SK-N-SH (cell line): ENCODE results near the gene WT1. TPM values are rescaled to one million over a fixed set of nuclear protein-coding genes. Genes with fewer than 3 reads are reported as not detected.
A peak's percentile ranks its signal among the peaks of the same experiment; 100 is the strongest.

Source experiments
- CTCF ChIA-PET: fragments of 300-600, 350-600 bp; formaldehyde crosslinking; extraction: SDS; loops from one replicate; lab custom pipeline; 2021; lab: Yijun Ruan, JAX
- POLR2A ChIA-PET: fragments of 350-600 bp; sonication (Branson Sonifier 250); formaldehyde crosslinking; extraction: SDS; loops from one replicate; lab custom pipeline; 2020; ENCODE audit warnings: antibody characterized with exemption, inconsistent platforms; lab: Yijun Ruan, JAX
- DNase-seq: peaks from one replicate; pipeline ENCODE4 v3.0.0; 2012
- H2AFZ ChIP-seq: fragments of 200-600 bp; sonication (generic); 2 replicates; pipeline ENCODE4 v1.8.1; 2016; ENCODE audit warnings: antibody characterized with exemption, mild to moderate bottlenecking, low read depth
- H3F3A ChIP-seq: fragments of 200-600 bp; sonication (generic); replicated peaks from 2 replicates; pipeline ENCODE3; 2016; ENCODE audit warnings: antibody characterized with exemption, mild to moderate bottlenecking; ENCODE audit not compliant: insufficient read depth
- H3K27ac ChIP-seq, 2 experiments: fragments of 200-500 bp in 1 of 2; fragments of 200-600 bp in 1 of 2; sonication (Bioruptor generic) in 1 of 2; sonication (generic), shearing (Covaris generic) in 1 of 2; 2 replicates each; pipeline versions ENCODE4 v1.5.1 to v1.6.1; 2014 to 2016; ENCODE audit warnings: low read depth in 2 of 2, inconsistent platforms in 1 of 2, low read length in 1 of 2, mild to moderate bottlenecking in 1 of 2, mixed read lengths in 1 of 2
- H3K27me3 ChIP-seq: fragments of 200-600 bp; sonication (generic), shearing (Covaris generic); 2 replicates; pipeline ENCODE4 v1.6.1; 2016; ENCODE audit warnings: mixed run types; ENCODE audit not compliant: insufficient read depth
- H3K36me3 ChIP-seq, 2 experiments: fragments of 200-500 bp in 1 of 2; fragments of 200-600 bp in 1 of 2; sonication (Bioruptor generic) in 1 of 2; sonication (generic) in 1 of 2; replicated peaks in 1 of 2; 2 replicates each; pipeline versions ENCODE3 to v1.5.1; 2014 to 2016; ENCODE audit warnings: low read length in 1 of 2, mild to moderate bottlenecking in 1 of 2; ENCODE audit not compliant: insufficient read depth in 2 of 2, control insufficient read depth in 1 of 2
- H3K4me1 ChIP-seq, 2 experiments: fragments of 200-500 bp in 1 of 2; fragments of 200-600 bp in 1 of 2; sonication (Bioruptor generic) in 1 of 2; sonication (generic), shearing (Covaris generic) in 1 of 2; 2 replicates each; pipeline versions ENCODE4 v1.5.1 to v1.6.1; 2014 to 2016; ENCODE audit warnings: low read depth in 1 of 2, low read length in 1 of 2, mixed run types in 1 of 2; ENCODE audit not compliant: insufficient read depth in 2 of 2, control insufficient read depth in 1 of 2
- H3K4me2 ChIP-seq: fragments of 200-600 bp; sonication (generic), shearing (Covaris generic); 2 replicates; pipeline ENCODE4 v1.6.1; 2017; ENCODE audit warnings: mixed run types
- H3K4me3 ChIP-seq, 2 experiments: fragments of 200-500 bp in 1 of 2; fragments of 200-600 bp in 1 of 2; sonication (Bioruptor generic) in 1 of 2; sonication (generic), shearing (Covaris generic) in 1 of 2; 2 replicates each; pipeline versions ENCODE4 v1.5.1 to v1.8.1; 2014 to 2016; ENCODE audit warnings: low read depth in 2 of 2, inconsistent platforms in 1 of 2, low read length in 1 of 2, mild to moderate bottlenecking in 1 of 2, mixed read lengths in 1 of 2, moderate library complexity in 1 of 2
- H3K79me2 ChIP-seq: fragments of 200-600 bp; sonication (generic); 2 replicates; pipeline ENCODE4 v1.8.1; 2017; ENCODE audit warnings: mild to moderate bottlenecking; ENCODE audit not compliant: insufficient read depth
- H3K9ac ChIP-seq: fragments of 200-600 bp; sonication (generic); 2 replicates; pipeline ENCODE4 v1.6.1; 2017; ENCODE audit warnings: mixed run types
- H3K9me2 ChIP-seq: fragments of 200-600 bp; sonication (generic); 2 replicates; pipeline ENCODE4 v1.6.1; 2017; ENCODE audit warnings: mixed run types
- H3K9me3 ChIP-seq: fragments of 200-600 bp; sonication (generic); 2 replicates; pipeline ENCODE4 v1.6.1; 2017; ENCODE audit warnings: mixed run types, mild to moderate bottlenecking, moderate library complexity
- H4K20me1 ChIP-seq: fragments of 200-600 bp; sonication (generic); 2 replicates; pipeline ENCODE4 v1.6.1; 2017; ENCODE audit warnings: mild to moderate bottlenecking, mixed run types; ENCODE audit not compliant: insufficient read depth
- CHD2 ChIP-seq: fragments of 150-350 bp; IDR thresholded peaks from 2 replicates; pipeline ENCODE4 v1.6.1; 2018; ENCODE audit warnings: low read length; ENCODE audit not compliant: partially characterized antibody
- ELF1 ChIP-seq: IDR thresholded peaks from 2 replicates; pipeline ENCODE4 v1.4.0; 2012
- GABPA ChIP-seq: IDR thresholded peaks from 2 replicates; pipeline ENCODE4 v1.4.0; 2012; ENCODE audit warnings: low read depth, mild to moderate bottlenecking
- GATA2 ChIP-seq: sonication (generic); formaldehyde crosslinking; IDR thresholded peaks from 2 replicates; pipeline ENCODE4 v1.5.0; 2020; ENCODE audit warnings: mild to moderate bottlenecking, missing genetic modification reagents
- IRF3 ChIP-seq: fragments of 150-350 bp; IDR thresholded peaks from 2 replicates; pipeline ENCODE4 v1.6.1; 2016; ENCODE audit warnings: mild to moderate bottlenecking, low read depth, low read length
- MXI1 ChIP-seq: IDR thresholded peaks from 2 replicates; pipeline ENCODE4 v1.6.1; 2012; ENCODE audit warnings: mild to moderate bottlenecking, low read depth, low read length, improper control_type of control experiment
- NFIC ChIP-seq: IDR thresholded peaks from 2 replicates; pipeline ENCODE4 v1.4.0; 2012; ENCODE audit warnings: borderline replicate concordance
- NRF1 ChIP-seq: IDR thresholded peaks from 2 replicates; pipeline ENCODE4 v1.6.1; 2012; ENCODE audit warnings: low read depth, mild to moderate bottlenecking, low read length
- RAD21 ChIP-seq: IDR thresholded peaks from 2 replicates; pipeline ENCODE4 v1.6.1; 2012; ENCODE audit warnings: mild to moderate bottlenecking, low read length
- RCOR1 ChIP-seq: fragments of 150-350 bp; IDR thresholded peaks from 2 replicates; pipeline ENCODE4 v1.6.1; 2017; ENCODE audit warnings: antibody characterized with exemption, low read length
- RFX5 ChIP-seq: IDR thresholded peaks from 2 replicates; pipeline ENCODE4 v1.6.1; 2012; ENCODE audit warnings: mild to moderate bottlenecking, improper control_type of control experiment, low read length
- TAF1 ChIP-seq: IDR thresholded peaks from 2 replicates; pipeline ENCODE4 v1.6.1; 2012; ENCODE audit warnings: low read depth, mild to moderate bottlenecking, low read length, moderate library complexity, borderline replicate concordance
- TCF12 ChIP-seq: IDR thresholded peaks from 2 replicates; pipeline ENCODE4 v1.4.0; 2012
- USF1 ChIP-seq: IDR thresholded peaks from 2 replicates; pipeline ENCODE4 v1.4.0; 2012; ENCODE audit warnings: low read depth, borderline replicate concordance
- YY1 ChIP-seq: IDR thresholded peaks from 2 replicates; pipeline ENCODE4 v1.4.0; 2012; ENCODE audit warnings: low read depth, mild to moderate bottlenecking
- WGBS: methylation state at CpG from one replicate; pipeline ENCODE4 v1.1.6; 2017; ENCODE audit warnings: low lambda C conversion rate; 5-methylcytosine and 5-hydroxymethylcytosine counted together
- polyA plus RNA-seq, 3 experiments: library from polyadenylated mRNA; depleted of rRNA; stranded (reverse); fragments of >200 nt; gene quantifications; 2 replicates each; pipeline ENCODE4 v1.2.3, GENCODE V29; 2012
- TF ChIP-seq, protein P1 (sequence below): IDR thresholded peaks from 2 replicates; pipeline ENCODE4; 2012
- TF ChIP-seq, protein P2 (sequence below): IDR thresholded peaks from 2 replicates; pipeline ENCODE4 v1.4.0; 2012; ENCODE audit warnings: low read depth, borderline replicate concordance

The WT1 gene
- polyA plus RNA-seq, 1 of the 3 experiments (the other 2 are of a cell fraction) = 0.49 TPM

DNA sequence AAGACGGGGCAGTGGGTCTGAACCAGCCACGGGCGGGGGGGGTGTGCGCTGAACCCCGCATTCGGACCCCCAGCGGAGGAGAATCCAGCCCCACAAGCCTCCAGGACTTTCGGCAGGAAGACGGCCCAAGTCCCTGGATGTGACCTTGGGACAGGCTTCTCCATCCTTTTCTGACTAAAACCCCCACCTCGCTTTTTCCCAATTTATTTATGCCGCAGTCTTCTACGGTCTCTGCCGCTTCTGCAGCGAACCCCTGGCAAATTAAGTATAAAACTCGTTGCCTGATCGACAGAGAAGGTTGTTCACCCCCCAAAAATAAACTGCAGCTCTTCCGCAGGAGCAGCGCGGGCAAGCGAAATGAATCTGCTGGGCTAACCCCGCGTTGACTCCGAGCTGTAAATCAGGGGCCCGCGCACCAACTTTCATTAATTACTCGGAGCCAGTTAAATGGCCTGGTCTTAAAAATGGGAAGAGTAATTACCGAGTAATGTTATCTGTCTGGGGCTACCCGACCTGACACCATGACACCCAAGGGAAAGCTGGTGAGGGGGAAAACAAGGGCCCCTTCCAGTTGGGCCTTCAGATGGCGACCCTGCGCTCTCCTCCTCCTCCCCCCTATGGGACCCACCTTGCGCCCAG, 6.6 kb downstream of the WT1 start:
- H3K27ac ChIP-seq = no peak overlapping the region
- no peak overlapping the region for H3K4me2 ChIP-seq
- no peak overlapping the region for H2AFZ ChIP-seq
- H3K36me3 ChIP-seq = no peaks in the 10 kb centered on the region
- H3K27me3 ChIP-seq = peaks cover 82% of the 10 kb centered on the region
- 22% methylated on average over 24 of the region's 31 CpGs for WGBS
- peaks cover 0 to 6% of the 10 kb centered on the region in 2 experiments; a peak in 1 of 4 replicates for H3K4me1 ChIP-seq
- H3F3A ChIP-seq = no peaks in the 10 kb centered on the region
- DNase-seq = peak; percentile 21
- CTCF ChIA-PET = no interaction called here
- POLR2A ChIA-PET = no interaction called here
- H4K20me1 ChIP-seq = no peaks in the 10 kb centered on the region
- TF ChIP-seq MXI1 (no peak), GATA2 (CRISPR knock-in tag) (no peak), ELF1 (no peak), TCF12 (no peak), RFX5 (no peak), GABPA (no peak), USF1 (no peak), YY1 (no peak), NFIC (no peak), TAF1 (no peak), NRF1 (no peak)
- TF ChIP-seq, protein P1, sequence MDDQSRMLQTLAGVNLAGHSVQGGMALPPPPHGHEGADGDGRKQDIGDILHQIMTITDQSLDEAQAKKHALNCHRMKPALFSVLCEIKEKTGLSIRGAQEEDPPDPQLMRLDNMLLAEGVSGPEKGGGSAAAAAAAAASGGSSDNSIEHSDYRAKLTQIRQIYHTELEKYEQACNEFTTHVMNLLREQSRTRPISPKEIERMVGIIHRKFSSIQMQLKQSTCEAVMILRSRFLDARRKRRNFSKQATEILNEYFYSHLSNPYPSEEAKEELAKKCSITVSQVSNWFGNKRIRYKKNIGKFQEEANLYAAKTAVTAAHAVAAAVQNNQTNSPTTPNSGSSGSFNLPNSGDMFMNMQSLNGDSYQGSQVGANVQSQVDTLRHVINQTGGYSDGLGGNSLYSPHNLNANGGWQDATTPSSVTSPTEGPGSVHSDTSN = no peak
- TF ChIP-seq, protein P2, sequence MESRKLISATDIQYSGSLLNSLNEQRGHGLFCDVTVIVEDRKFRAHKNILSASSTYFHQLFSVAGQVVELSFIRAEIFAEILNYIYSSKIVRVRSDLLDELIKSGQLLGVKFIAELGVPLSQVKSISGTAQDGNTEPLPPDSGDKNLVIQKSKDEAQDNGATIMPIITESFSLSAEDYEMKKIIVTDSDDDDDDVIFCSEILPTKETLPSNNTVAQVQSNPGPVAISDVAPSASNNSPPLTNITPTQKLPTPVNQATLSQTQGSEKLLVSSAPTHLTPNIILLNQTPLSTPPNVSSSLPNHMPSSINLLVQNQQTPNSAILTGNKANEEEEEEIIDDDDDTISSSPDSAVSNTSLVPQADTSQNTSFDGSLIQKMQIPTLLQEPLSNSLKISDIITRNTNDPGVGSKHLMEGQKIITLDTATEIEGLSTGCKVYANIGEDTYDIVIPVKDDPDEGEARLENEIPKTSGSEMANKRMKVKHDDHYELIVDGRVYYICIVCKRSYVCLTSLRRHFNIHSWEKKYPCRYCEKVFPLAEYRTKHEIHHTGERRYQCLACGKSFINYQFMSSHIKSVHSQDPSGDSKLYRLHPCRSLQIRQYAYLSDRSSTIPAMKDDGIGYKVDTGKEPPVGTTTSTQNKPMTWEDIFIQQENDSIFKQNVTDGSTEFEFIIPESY = no peak
- H3K4me3 ChIP-seq = no peak overlapping the region
- no peaks in the 10 kb centered on the region for H3K79me2 ChIP-seq
- no peaks in the 10 kb centered on the region for H3K9me3 ChIP-seq
- no peak overlapping the region for H3K9ac ChIP-seq
- no peaks in the 10 kb centered on the region for H3K9me2 ChIP-seq

- Histone ChIP-seq H3K9me2 (no peaks in the 10 kb centered on the region), H2AFZ (no peak overlapping the region), H3K27ac (no peak overlapping the region), H4K20me1 (no peaks in the 10 kb centered on the region), H3K4me2 (no peak overlapping the region), H3K27me3 (peaks cover 75% of the 10 kb centered on the region), H3K9ac (no peak overlapping the region), H3F3A (no peaks in the 10 kb centered on the region), H3K79me2 (no peaks in the 10 kb centered on the region), H3K36me3 (no peaks in the 10 kb centered on the region), H3K9me3 (no peaks in the 10 kb centered on the region), H3K4me3 (no peak overlapping the region), H3K4me1 (peaks cover 0 to 6% of the 10 kb centered on the region in 2 experiments; a peak in 1 of 4 replicates)
- WGBS = 44% methylated on average over 36 of the region's 41 CpGs
- POLR2A ChIA-PET = no interaction called here
- CTCF ChIA-PET = no interaction called here
- DNase-seq = peak; percentile 14
- TF ChIP-seq GATA2 (CRISPR knock-in tag) = no peak
- no peak for TF ChIP-seq TAF1
- TF ChIP-seq CHD2 = no peak
- no peak for TF ChIP-seq RFX5
- TF ChIP-seq IRF3 = no peak
- TF ChIP-seq MXI1 = no peak
- TF ChIP-seq, protein P2 = no peak
- TF ChIP-seq RAD21 = no peak
- TF ChIP-seq, protein P1 = no peak
- no peak for TF ChIP-seq NFIC
- TF ChIP-seq ELF1 = no peak
- no peak for TF ChIP-seq RCOR1
- TF ChIP-seq NRF1 = no peak
These were observed 7.2 kb downstream of the WT1 start for GRCh38 chr11:32427935-32428664.
